Measurements from ENCODE around the gene GMDS. TPM values are rescaled to one million over a fixed set of nuclear protein-coding genes. Genes with fewer than 3 reads are reported as not detected.

GMDS gene
- total and polyA plus RNA-seq, 2 of the 13 experiments (the other 11 are each of a cell fraction or from before 2014, with no cell fraction given) = 64.4 to 112 TPM

DNA sequence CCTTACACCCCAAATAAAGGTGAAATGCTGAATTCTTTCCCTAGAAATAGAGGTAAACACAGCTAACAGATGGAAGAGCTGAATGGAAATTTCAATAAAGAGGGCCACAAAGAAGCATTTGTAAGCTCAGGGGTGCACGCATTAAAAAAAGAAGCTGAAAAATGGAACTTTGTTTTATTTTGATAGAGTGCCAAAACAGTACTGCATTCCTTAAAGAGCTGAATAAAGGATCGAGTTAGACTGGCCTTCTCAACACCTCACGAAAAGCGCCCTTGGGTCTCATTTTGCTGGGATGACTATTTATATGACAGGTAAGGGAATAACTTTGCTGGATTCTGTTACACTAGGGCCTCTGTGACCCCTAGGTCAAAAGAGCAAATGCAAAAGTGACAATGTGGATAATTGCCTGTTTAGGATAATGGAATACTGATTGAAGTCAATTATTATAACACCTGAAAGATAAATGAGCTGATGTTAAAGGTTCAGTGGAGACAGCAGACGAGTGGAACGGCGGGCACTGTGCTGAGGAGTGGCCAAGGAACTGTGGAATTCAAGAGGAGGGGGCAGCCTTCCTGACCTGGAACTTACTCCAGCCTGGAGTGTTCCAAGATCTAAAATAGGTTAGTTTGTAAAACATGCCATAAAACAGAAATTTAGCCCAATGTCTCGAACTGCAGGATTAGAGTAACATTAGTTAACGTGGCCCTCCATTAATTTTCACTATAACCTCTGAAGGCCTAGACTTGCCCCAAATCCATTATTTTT is 467.3 kb downstream of the GMDS start (continued):
- TF ChIP-seq, protein P1, sequence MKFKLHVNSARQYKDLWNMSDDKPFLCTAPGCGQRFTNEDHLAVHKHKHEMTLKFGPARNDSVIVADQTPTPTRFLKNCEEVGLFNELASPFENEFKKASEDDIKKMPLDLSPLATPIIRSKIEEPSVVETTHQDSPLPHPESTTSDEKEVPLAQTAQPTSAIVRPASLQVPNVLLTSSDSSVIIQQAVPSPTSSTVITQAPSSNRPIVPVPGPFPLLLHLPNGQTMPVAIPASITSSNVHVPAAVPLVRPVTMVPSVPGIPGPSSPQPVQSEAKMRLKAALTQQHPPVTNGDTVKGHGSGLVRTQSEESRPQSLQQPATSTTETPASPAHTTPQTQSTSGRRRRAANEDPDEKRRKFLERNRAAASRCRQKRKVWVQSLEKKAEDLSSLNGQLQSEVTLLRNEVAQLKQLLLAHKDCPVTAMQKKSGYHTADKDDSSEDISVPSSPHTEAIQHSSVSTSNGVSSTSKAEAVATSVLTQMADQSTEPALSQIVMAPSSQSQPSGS (CRISPR knock-in tag; IDR thresholded peaks at IDR 0.05) = no peak
- TF ChIP-seq HDAC1 (CRISPR knock-in tag; IDR thresholded peaks at IDR 0.05) = no peak

- CTCF ChIA-PET (ENCODE audit: low intra/inter-chr PET ratio, low total read pairs) = no interaction called here
These were observed 470.0 kb downstream of the GMDS start for GRCh38 chr6:1775441-1775840.

More at GRCh38 chr6:1775441-1775840, 470.0 kb downstream of the GMDS start:
- H3K9me3 ChIP-seq (ENCODE audit: low read length) = no peaks in the 10 kb centered on the region
- ATAC-seq (no peak), FAIRE-seq (no peak), DNase-seq (ENCODE audit: low spot score) (peak; percentile 16)
- peaks cover 5 to 46% of the 10 kb centered on the region in 2 experiments; a peak in 4 of 5 replicates for H3K36me3 ChIP-seq (replicated peaks in 1 of 2; ENCODE audit: control insufficient read depth in 1 of 2, insufficient read depth in 2 of 2, low read length in 2 of 2)
- H3K27ac ChIP-seq (ENCODE audit: extremely low read length, insufficient read depth, low read length) = no peak overlapping the region
- TF ChIP-seq, protein P2, sequence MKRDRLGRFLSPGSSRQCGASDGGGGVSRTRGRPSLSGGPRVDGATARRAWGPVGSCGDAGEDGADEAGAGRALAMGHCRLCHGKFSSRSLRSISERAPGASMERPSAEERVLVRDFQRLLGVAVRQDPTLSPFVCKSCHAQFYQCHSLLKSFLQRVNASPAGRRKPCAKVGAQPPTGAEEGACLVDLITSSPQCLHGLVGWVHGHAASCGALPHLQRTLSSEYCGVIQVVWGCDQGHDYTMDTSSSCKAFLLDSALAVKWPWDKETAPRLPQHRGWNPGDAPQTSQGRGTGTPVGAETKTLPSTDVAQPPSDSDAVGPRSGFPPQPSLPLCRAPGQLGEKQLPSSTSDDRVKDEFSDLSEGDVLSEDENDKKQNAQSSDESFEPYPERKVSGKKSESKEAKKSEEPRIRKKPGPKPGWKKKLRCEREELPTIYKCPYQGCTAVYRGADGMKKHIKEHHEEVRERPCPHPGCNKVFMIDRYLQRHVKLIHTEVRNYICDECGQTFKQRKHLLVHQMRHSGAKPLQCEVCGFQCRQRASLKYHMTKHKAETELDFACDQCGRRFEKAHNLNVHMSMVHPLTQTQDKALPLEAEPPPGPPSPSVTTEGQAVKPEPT (CRISPR knock-in tag; IDR thresholded peaks at IDR 0.05; ENCODE audit: low read depth) = no peak
- TF ChIP-seq NR2F1 (CRISPR knock-in tag; IDR thresholded peaks at IDR 0.05) (peak in 1 of 2 experiments; percentile 46; a peak in 1 of 4 replicates), NR2F6 (IDR thresholded peaks at IDR 0.05) (0 out of 2 replicates have a peak, but pooled peaks have one; percentile 33), NR2F6 (CRISPR knock-in tag; IDR thresholded peaks at IDR 0.05) (no peak), CREB1 (IDR thresholded peaks at IDR 0.05) (no peak), CREB1 (CRISPR knock-in tag; IDR thresholded peaks at IDR 0.05) (no peak), ZNF550 (CRISPR knock-in tag; IDR thresholded peaks at IDR 0.05; ENCODE audit: borderline replicate concordance) (no peak), FOXK1 (CRISPR knock-in tag; IDR thresholded peaks at IDR 0.05; ENCODE audit: borderline replicate concordance, low read depth) (no peak), HNF4A (CRISPR knock-in tag; IDR thresholded peaks at IDR 0.05) (peak; percentile 39; the same call in 1 of the 2 replicates), SP140L (CRISPR knock-in tag; IDR thresholded peaks at IDR 0.05; ENCODE audit: borderline replicate concordance) (no peak)
- H3K4me1 ChIP-seq (ENCODE audit: insufficient read depth, low read length) = peaks cover 28% of the 10 kb centered on the region
- no peaks in the 10 kb centered on the region for H3K79me2 ChIP-seq (ENCODE audit: insufficient read depth, low read length)
- no TSS peak for BruUV-seq (replicated peaks)
- in situ Hi-C loops (cut with HindIII; ENCODE audit: extremely low pct_ligation_motif_present, low pct_unique_long_range_greater_than_20kb) = no loop called here
- no peaks in the 10 kb centered on the region; the same call in 1 of the 2 replicates for H4K20me1 ChIP-seq (ENCODE audit: insufficient read depth, low read length)
- POLR2A ChIA-PET = no interaction called here
- H2AFZ ChIP-seq (ENCODE audit: low read length) = no peak overlapping the region
- WGBS (ENCODE audit: low lambda C conversion rate) = 90% methylated on average over 2 of the region's 2 CpGs
- intact Hi-C loops (cut with micrococcal nuclease; ENCODE audit: unreplicated experiment) = no loop called here
- no peak overlapping the region for H3K4me2 ChIP-seq (ENCODE audit: low read depth, low read length)
- H3K27me3 ChIP-seq (ENCODE audit: control insufficient read depth in 1 of 2, insufficient read depth in 2 of 2, low read length in 2 of 2) = no peaks in the 10 kb centered on the region
- no peak overlapping the region for H3K9ac ChIP-seq (ENCODE audit: insufficient read depth, low read depth, low read length)
- no peak overlapping the region for H3K4me3 ChIP-seq (replicated peaks in 1 of 3; ENCODE audit: insufficient read depth in 1 of 3, low read depth in 2 of 3, low read length in 3 of 3)
